ENCODE results near the gene MAL. TPM values are rescaled to one million over a fixed set of nuclear protein-coding genes. Genes with fewer than 3 reads are reported as not detected.

The MAL gene
- total and polyA plus RNA-seq, 2 of the 13 experiments (the other 11 are each of a cell fraction or from before 2014, with no cell fraction given) = not detected

- TF ChIP-seq ARID5B (CRISPR knock-in tag; IDR thresholded peaks at IDR 0.05) (0 out of 2 replicates have a peak, but pooled peaks have one; percentile 29), ZNF207 (IDR thresholded peaks at IDR 0.05; ENCODE audit: borderline replicate concordance) (no peak), ZBTB25 (CRISPR knock-in tag; IDR thresholded peaks at IDR 0.05) (no peak), TAF1 (CRISPR knock-in tag; IDR thresholded peaks at IDR 0.05) (no peak), POLR2AphosphoS5 (IDR thresholded peaks at IDR 0.05; ENCODE audit: low read depth, low read length) (no peak), SOX6 (IDR thresholded peaks at IDR 0.05) (no peak), SOX6 (CRISPR knock-in tag; IDR thresholded peaks at IDR 0.05) (peak; percentile 59; the same call in 1 of the 2 replicates), PHF21A (CRISPR knock-in tag; IDR thresholded peaks at IDR 0.05) (peak; percentile 24; the same call in 1 of the 2 replicates), SP2 (CRISPR knock-in tag; IDR thresholded peaks at IDR 0.05) (no peak), NR2F6 (IDR thresholded peaks at IDR 0.05) (no peak), NR2F6 (CRISPR knock-in tag; IDR thresholded peaks at IDR 0.05) (peak; percentile 12; the same call in 1 of the 2 replicates), NCOR1 (IDR thresholded peaks at IDR 0.05; ENCODE audit: borderline replicate concordance, low read length) (no peak), NAIF1 (CRISPR knock-in tag; IDR thresholded peaks at IDR 0.05; ENCODE audit: borderline replicate concordance) (no peak; the same call in 1 of the 2 replicates), DDIT3 (CRISPR knock-in tag; IDR thresholded peaks at IDR 0.05) (no peak), ZNF563 (CRISPR knock-in tag; IDR thresholded peaks at IDR 0.05) (peak; percentile 31; the same call in 1 of the 2 replicates), ZNF616 (CRISPR knock-in tag; IDR thresholded peaks at IDR 0.05; ENCODE audit: low read depth) (no peak), PLRG1 (conservative IDR thresholded peaks at IDR 0.05) (no peak), ZNF234 (CRISPR knock-in tag; conservative IDR thresholded peaks at IDR 0.05) (no peak), ZNF263 (CRISPR knock-in tag; IDR thresholded peaks at IDR 0.05) (peak; percentile 68; the same call in 1 of the 2 replicates), RNF219 (CRISPR knock-in tag; IDR thresholded peaks at IDR 0.05) (no peak), ZNF660 (CRISPR knock-in tag; IDR thresholded peaks at IDR 0.05; ENCODE audit: borderline replicate concordance, low read depth) (no peak), TRIM24 (CRISPR knock-in tag; IDR thresholded peaks at IDR 0.05) (no peak)
Observed at GRCh38 chr2:95076705-95077529, 51.4 kb downstream of the MAL start (continued).

Measured in HepG2 (cell line).